SK-N-MC (cell line): ENCODE results near the gene PPP1R12C.

Experiments
- EZH2 ChIP-seq: fragments of 200-600 bp; sonication (generic); IDR thresholded peaks from one replicate; pipeline ENCODE4 v1.6.1; 2017; ENCODE audit warnings: antibody characterized with exemption
- FOXP2 ChIP-seq: optimal IDR thresholded peaks from 2 replicates; pipeline ENCODE3; 2011; ENCODE audit warnings: mild to moderate bottlenecking, moderate library complexity; ENCODE audit not compliant: insufficient read depth; ENCODE audit errors: extremely low read length, control extremely low read depth
- POLR2AphosphoS5 ChIP-seq: IDR thresholded peaks from 2 replicates; pipeline ENCODE4 v1.6.1; 2012; ENCODE audit warnings: mild to moderate bottlenecking, low read depth, low read length, borderline replicate concordance

GRCh38 chr19:55050749-55051532 lies 66.5 kb downstream of the PPP1R12C start:
- TF ChIP-seq POLR2AphosphoS5 = no peak
- no peak for TF ChIP-seq EZH2
- TF ChIP-seq FOXP2 = no peak
